Forelimb muscle (tissue), 1 donor: Measurements from ENCODE around the gene SPEM3. TPM values are rescaled to one million over a fixed set of nuclear protein-coding genes. Genes with fewer than 3 reads are reported as not detected.
"Not testable (repeated sequence)": the region's sequence is repeated elsewhere in the genome, so short reads cannot be mapped to it uniquely, and the experiment has no call there.

Experiments
- DNase-seq: peaks from one replicate; pipeline ENCODE4 v3.0.0-alpha.2; 2013; ENCODE audit warnings: low read depth
- polyA plus RNA-seq: library from polyadenylated mRNA; unstranded; fragments of 120-200 nt; gene quantifications from one replicate; pipeline ENCODE4 v1.2.1, GENCODE V29; 2013; ENCODE audit not compliant: insufficient read length

Gene SPEM3
- polyA plus RNA-seq, 1 donor: not detected

DNA sequence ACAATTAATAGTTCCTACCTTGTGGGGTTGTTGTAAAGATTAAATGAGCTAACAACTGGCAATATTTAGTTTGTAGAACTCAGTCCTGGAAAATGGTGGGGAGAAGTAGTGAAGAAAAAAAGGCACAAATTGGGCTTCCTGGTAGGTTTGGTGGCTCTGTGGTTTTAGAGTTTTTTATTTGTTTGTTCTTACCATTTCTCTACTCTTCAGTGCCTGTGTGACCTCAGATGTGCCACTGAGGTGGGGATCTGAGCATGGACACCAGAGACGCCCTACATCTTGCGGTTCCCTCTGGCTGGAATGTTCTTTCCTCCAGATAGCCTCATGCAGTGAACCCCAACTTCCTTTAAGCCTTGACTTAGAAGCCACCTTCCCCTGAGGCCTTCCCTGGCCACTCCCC is 43.1 kb downstream of the SPEM3 start:
- no peak for DNase-seq

DNA sequence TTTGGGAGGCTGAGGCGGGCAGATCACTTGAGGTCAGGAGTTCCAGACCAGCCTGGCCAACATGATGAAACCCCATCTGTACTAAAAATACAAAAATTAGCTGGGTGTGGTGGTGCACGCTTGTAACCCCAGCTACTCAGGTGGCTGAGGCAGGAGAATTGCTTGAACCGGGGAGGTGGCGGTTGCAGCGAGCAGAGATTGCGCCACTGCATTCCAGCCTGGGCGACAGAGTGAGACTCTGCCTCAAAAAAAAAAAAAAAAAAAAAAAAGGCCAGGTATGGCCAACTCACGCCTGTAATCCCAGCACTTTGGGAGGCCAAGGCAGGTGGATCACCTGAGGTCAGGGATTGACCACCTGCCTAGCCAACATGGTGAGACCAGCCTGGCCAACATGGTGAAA is 46.1 kb downstream of the SPEM3 start:
- not testable (repeated sequence) for DNase-seq

DNA sequence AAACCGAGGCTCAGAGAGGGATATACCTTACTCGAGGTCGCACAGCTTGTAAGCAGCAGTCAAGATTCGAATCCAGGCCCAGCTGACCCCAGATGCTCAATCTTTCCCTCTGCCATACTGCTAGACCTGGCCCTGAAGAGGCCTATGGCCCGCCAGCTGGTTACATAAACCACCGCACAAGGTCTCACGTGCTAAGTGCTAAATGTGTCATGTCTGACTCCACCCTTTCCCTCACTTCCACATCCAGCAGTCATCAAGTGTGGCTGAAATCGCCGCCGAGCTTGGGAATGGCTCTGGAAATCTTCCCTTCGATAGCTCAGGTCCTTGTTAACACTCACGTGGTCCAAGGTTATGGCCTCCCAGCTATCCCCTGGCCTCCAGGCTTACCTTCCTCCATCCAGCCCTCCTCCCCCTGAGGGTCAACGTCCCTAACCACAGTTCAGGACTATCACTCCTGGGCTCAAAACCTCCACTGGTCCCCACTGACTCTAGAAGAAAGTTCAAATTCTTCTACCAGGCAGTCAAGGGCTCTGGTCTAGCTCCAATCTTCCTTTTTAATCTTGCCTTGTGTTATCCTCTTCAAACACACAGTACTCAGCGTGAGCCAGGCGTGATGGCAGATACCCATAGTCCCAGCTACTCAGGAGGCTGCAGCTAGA is 47.2 kb downstream of the SPEM3 start:
- no peak for DNase-seq

DNA sequence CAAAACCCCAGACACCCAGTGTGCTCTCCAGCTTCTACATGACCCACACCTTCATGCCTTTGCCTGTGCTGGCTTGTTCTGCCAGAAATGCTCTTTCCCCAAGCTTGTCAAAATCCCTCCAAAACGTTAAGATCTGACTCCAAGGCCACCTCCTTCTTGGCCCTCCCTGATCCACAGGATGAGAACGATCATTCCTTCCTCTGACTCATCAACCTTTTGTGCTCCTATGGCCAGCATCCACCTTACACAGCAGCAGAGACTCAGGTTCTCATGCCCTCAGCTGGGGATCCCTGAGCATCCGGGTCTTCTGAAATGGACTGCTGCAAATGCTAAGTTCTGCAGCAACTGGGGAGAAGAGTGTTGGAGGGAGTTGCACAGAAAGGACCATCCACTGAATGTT is 47.8 kb downstream of the SPEM3 start:
- DNase-seq: no peak

DNA sequence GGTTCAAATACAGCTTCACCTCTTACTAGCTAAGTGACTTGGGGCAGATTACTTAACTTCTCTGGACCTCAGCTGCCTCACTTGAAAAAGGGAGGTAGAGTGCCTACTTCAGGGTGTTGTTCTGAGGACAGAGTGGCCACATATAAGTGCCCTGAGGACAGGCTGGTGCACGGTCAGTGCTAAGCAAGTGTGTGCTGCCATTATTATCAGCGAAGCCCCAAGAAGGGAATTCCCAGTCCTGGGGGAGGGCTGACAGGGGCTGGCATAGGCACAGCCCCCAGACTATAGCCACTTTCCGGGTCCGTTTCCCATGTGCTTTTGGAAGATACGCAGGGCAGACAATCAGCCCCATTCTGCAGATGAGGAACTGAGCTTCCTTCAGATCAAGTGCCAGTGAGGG is 48.3 kb downstream of the SPEM3 start:
- no peak for DNase-seq

DNA sequence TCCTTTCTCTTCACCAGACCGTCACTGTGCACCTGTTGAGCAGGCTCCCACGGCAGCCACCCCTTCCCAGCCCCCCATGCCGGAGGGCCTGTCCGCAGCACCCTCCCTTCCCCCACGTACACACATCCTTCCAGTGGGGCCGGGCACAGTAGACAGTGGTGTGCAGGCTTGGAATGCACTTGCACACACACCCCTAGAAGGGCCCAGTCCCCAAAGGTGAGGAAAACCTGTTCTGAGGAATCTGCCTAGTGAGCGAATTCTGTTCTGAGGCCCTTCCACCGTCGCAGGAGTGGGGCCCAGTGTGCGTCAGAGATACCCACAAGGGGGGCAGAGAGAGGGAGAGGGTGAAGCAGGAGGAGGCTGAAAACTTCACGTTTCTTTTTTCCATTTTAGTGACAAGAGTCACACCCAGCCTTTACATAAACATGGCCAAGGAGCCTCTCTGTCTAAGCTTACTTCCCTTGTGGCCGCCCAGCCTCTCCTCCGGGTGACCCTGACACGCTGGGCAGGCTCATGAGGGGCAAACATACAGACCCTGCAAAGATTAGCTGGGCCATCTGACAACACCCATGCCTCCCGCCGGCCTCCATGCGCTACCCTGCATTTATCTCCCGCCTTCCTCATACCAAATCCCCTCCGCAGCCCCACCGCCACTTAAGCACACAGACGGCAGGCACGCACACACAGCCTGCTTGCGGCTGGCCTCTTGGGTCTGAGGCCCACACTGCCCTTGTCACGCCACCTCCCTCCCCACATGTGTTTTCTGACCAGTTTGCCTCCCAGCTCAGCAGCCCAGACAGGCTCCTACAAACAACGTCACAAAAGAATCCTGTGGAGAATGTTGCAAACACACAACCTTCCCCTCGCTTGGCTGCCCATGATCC is 49.0 kb downstream of the SPEM3 start:
- no peak for DNase-seq

DNA sequence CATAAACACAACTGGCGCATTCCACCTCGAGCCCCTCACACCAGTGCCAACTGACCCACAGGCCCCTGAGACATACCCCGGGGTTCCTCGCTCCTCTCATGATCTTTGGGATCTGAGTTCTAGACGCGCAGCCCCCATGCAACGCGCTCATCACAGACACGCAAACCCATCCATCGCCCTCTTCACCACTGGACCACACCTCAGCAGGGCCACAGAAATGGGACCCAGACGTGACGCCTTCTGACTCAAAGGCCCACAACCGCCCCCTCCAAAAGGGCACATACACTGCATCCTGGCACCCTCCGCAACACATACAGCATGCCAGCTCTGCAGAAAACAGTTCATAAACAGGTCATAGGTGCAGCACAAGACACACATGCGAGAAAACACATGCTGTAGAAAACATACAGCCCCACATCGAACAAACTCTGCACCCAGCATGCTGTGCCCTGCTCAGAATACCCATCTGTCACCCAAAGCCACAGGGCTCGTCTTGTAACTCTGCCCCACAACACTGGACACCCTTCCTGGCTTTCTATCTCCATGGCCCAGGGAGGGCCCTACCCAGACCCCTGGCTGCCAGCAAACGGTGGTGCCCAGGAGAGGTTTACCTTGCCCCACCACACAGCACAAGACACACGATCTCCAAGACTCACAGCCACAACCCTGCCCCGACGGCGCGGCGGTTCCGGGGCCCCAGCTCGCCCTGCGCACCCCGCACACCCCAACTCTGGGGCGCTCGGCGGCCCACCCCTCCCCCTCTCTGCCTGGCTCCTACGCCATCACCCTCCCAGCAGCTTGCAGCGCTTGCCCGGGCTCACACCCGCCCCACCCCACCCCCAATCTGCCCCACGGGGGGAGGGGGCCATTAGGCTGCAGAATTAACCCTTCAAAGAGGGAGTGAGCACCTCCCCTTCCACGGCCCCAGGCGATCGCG is 49.9 kb downstream of the SPEM3 start:
- no peak for DNase-seq

DNA sequence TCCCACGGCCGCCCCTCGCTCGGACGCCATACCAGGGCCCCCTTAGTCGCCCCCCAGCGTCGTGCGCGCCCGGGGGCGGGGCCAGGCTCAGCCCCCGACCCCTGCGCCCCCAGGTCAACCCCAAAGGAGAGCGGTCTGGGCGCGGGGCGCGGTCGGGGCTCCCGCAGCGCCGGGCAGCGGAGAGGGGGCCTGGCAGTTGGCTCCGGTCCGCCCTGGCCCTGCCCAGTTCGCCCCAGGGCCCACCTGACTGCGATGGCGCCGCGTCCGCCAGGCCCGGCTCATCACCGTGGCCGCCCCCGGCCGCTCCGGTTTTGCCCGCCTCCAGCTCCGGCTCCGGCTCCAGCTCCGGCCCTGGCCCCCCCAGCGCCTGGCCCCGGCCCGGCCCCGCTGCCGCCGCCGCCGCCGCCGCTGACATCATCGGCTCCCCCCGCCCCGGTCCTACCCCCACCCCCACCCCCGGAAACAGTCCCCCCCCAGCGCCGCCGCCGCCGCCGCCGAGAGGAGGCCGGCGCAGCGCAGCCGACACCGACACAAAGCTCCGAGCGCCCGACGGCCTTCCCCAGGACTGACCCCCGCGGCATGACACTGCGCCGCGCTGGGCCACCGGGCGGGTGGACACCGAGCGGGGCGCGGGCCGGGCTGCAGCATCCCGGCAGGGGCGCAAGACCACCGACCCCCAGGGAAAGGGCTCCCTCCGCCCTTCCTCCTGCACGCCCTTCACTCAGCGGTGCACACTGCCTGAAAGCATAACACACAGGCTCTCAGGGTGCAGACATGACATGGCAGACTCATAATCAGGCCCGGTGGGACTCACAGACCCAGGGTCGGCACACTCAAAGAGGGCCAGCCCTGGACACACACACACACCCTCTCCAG is 50.8 kb downstream of the SPEM3 start, which contains the start of gene ZBTB4:
Gene ZBTB4 (minus strand): TSS at position 419 of the 876 bp plus-strand sequence. CDS start 12,830 bp downstream, outside the sequence.
- DNase-seq: no peak

DNA sequence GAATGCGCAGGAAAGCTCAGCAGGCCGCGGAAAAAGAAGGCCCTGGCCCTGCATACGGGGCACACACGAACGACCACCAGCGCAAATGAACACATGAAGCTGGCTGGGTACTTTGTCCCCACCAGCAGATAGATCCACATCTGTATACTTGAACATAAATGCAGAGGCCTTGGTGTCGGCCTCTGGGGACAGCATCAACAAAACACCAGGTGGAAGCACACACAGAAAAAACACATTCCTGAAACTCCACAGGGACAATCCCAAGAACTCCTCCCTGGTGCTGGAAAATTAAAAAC is 51.4 kb downstream of the SPEM3 start:
- DNase-seq: no peak

DNA sequence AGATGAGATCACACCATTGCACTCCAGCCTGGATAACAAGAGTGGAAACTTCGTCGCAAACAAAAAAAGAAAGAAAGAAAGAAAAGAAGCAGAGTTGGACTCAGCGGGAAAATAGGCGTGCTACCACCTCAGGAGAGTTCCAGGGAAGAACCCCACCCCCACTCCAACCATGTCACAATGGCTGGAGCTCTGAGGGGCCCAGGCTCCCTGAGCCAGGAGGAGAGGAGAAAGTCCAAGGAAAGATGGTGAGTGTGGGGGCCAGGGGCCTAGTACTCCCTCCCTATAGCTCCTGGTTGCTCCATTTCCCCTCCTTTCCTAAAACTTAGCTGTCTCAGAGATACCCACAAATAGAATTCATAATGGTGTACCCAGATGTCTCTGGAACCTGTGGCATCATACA is 52.6 kb downstream of the SPEM3 start, which contains the start of gene SLC35G6:
Gene SLC35G6 (plus strand): TSS at position 172 of the 400 bp plus-strand sequence. CDS start 71 bp downstream, at position 243.
- not testable (repeated sequence) for DNase-seq

DNA sequence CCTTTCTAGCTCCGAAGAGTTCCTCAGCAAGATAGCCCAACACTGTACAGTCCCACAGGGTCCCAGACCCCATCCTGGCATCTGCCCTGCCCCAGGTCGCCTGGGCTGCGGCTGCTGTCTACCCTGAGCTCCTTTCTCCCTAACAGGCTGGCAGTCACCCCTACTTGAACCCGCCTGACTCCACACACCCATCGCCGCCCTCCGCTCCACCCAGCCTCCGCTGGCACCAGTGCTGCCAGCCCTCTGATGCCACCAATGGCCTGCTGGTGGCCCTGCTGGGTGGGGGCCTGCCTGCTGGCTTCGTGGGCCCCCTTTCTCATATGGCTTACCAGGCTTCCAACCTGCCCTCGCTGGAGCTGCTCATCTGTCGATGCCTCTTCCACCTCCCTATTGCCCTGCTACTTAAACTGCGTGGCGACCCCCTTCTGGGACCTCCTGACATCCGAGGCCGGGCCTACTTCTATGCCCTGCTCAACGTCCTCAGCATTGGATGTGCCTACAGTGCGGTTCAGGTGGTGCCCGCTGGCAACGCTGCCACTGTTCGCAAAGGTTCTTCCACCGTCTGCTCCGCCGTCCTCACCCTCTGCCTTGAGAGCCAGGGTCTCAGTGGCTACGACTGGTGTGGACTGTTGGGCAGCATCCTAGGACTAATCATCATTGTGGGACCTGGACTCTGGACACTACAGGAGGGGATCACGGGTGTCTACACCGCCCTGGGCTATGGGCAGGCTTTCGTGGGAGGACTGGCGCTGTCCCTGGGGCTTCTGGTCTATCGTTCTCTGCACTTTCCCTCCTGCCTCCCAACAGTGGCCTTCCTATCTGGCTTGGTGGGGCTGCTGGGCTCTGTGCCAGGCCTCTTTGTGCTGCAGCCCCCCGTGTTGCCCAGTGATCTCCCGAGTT is 53.4 kb downstream of the SPEM3 start:
- DNase-seq: not testable (repeated sequence)

Other genes with a start within 250 kb of the SPEM3 start
- gene ASGR1, start 249.5 kb upstream of the SPEM3 start, polyA plus RNA-seq: 2.3 TPM
- gene DLG4, start 209.0 kb upstream of the SPEM3 start, polyA plus RNA-seq: 18.0 TPM
- 243 TPM for gene ACADVL, start 208.9 kb upstream of the SPEM3 start, polyA plus RNA-seq
- gene DVL2, start 194.3 kb upstream of the SPEM3 start, polyA plus RNA-seq: 36.2 TPM
- gene PHF23, start 189.4 kb upstream of the SPEM3 start, polyA plus RNA-seq: 35.7 TPM
- 246 TPM for gene GABARAP, start 186.4 kb upstream of the SPEM3 start, polyA plus RNA-seq
- gene CTDNEP1, start 177.1 kb upstream of the SPEM3 start, polyA plus RNA-seq: 187 TPM
- 48.5 TPM for gene ELP5, start 176.6 kb upstream of the SPEM3 start, polyA plus RNA-seq
- gene CLDN7, start 166.4 kb upstream of the SPEM3 start, polyA plus RNA-seq: 0.99 TPM
- gene SLC2A4, start 147.1 kb upstream of the SPEM3 start, polyA plus RNA-seq: 39.2 TPM
- 2.4 TPM for gene YBX2, start 134.2 kb upstream of the SPEM3 start, polyA plus RNA-seq
- gene EIF5A, start 121.2 kb upstream of the SPEM3 start, polyA plus RNA-seq: 281 TPM
- gene GPS2, start 113.5 kb upstream of the SPEM3 start, polyA plus RNA-seq: 60.5 TPM
- 18.7 TPM for gene NEURL4, start 99.5 kb upstream of the SPEM3 start, polyA plus RNA-seq
- gene ACAP1, start 92.3 kb upstream of the SPEM3 start, polyA plus RNA-seq: 11.3 TPM
- gene KCTD11, start 76.7 kb upstream of the SPEM3 start, polyA plus RNA-seq: 6.5 TPM
- not detected for gene TMEM95, start 73.7 kb upstream of the SPEM3 start, polyA plus RNA-seq
- 0.71 TPM for gene TNK1, start 47.8 kb upstream of the SPEM3 start, polyA plus RNA-seq
- gene PLSCR3, start 34.3 kb upstream of the SPEM3 start, polyA plus RNA-seq: 27.7 TPM
- 55.6 TPM for gene TMEM256, start 24.8 kb upstream of the SPEM3 start, polyA plus RNA-seq
- gene NLGN2, start 21.0 kb upstream of the SPEM3 start, polyA plus RNA-seq: 24.5 TPM
- not detected for gene SPEM1, start 8.5 kb upstream of the SPEM3 start, polyA plus RNA-seq
- not detected for gene SPEM2, start 3.2 kb upstream of the SPEM3 start, polyA plus RNA-seq
- gene TMEM102, start 6.6 kb downstream of the SPEM3 start, polyA plus RNA-seq: 0.87 TPM
- gene FGF11, start 10.7 kb downstream of the SPEM3 start, polyA plus RNA-seq: 1.4 TPM
- gene CHRNB1, start 16.2 kb downstream of the SPEM3 start, polyA plus RNA-seq: 89.3 TPM
- gene ZBTB4, start 50.8 kb downstream of the SPEM3 start, polyA plus RNA-seq: 25.1 TPM
- 0.15 TPM for gene SLC35G6, start 52.6 kb downstream of the SPEM3 start, polyA plus RNA-seq
- 53.3 TPM for gene POLR2A, start 55.5 kb downstream of the SPEM3 start, polyA plus RNA-seq
- gene TNFSF12, start 120.2 kb downstream of the SPEM3 start, polyA plus RNA-seq: 25.8 TPM
- 2.6 TPM for gene TNFSF13, start 129.9 kb downstream of the SPEM3 start, polyA plus RNA-seq
- 31.7 TPM for gene SENP3, start 133.1 kb downstream of the SPEM3 start, polyA plus RNA-seq
- gene CD68, start 150.8 kb downstream of the SPEM3 start, polyA plus RNA-seq: 25.6 TPM
- gene MPDU1, start 155.0 kb downstream of the SPEM3 start, polyA plus RNA-seq: 43.1 TPM
- gene SOX15, start 161.2 kb downstream of the SPEM3 start, polyA plus RNA-seq: 1.7 TPM
- gene FXR2, start 186.0 kb downstream of the SPEM3 start, polyA plus RNA-seq: 38.5 TPM
- 61.7 TPM for gene SAT2, start 199.0 kb downstream of the SPEM3 start, polyA plus RNA-seq
- 0.51 TPM for gene SHBG, start 201.3 kb downstream of the SPEM3 start, polyA plus RNA-seq
- gene ATP1B2, start 222.1 kb downstream of the SPEM3 start, polyA plus RNA-seq: 33.9 TPM